SK-N-SH treated with all-trans-retinoic acid at 6 μM for 48 hours (cell line): ENCODE data around the gene LYPD6B.

ENCODE experiments used
- GLIS3 ChIP-seq: fragments of 250-450 bp; sonication (Bioruptor Pico); IDR thresholded peaks from 2 replicates; pipeline ENCODE4 v1.5.0; 2020; ENCODE audit warnings: mild to moderate bottlenecking, moderate library complexity
- OSR1 ChIP-seq: fragments of 250-450 bp; sonication (Bioruptor Pico); IDR thresholded peaks from 2 replicates; pipeline ENCODE4 v1.8.0; 2022; ENCODE audit warnings: moderate library complexity, mild to moderate bottlenecking, inconsistent platforms
- RARB ChIP-seq: fragments of 250-450 bp; sonication (Bioruptor Pico); IDR thresholded peaks from 2 replicates; pipeline ENCODE4 v1.8.0; 2021; ENCODE audit warnings: mild to moderate bottlenecking, moderate library complexity
- ZC3H10 ChIP-seq: fragments of 250-450 bp; sonication (Bioruptor Pico); IDR thresholded peaks from 2 replicates; pipeline ENCODE4 v1.5.1; 2021; ENCODE audit warnings: mild to moderate bottlenecking, moderate library complexity
- ZNF565 ChIP-seq: fragments of 450-650 bp; formaldehyde crosslinking; conservative IDR thresholded peaks from 2 replicates; pipeline ENCODE4 v1.5.0; 2020; ENCODE audit warnings: low read depth, mild to moderate bottlenecking, moderate library complexity
- TF ChIP-seq, protein P1 (sequence below): fragments of 250-450 bp; sonication (Bioruptor Pico); IDR thresholded peaks from 2 replicates; pipeline ENCODE4 v1.8.0; 2020; ENCODE audit warnings: mild to moderate bottlenecking, moderate library complexity, borderline replicate concordance

DNA sequence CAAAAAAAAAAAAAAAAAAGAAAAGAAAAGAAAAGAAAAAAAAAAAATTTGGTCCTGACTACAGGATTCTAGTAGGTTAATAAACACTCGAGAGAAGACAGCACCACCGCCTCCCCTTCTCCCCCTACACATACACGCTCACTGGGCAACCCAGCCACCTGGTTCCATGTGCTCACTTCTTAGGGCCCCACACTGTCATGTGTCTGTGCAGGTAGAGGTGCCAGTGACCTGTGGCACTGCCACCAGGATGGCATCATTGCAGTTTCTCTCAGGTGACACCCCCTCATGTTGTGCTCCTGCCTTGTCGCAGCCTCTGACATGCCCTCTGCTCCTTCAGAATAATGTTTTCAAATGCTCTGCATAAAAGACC lies 39.7 kb upstream of the LYPD6B start:
- TF ChIP-seq ZC3H10 (CRISPR knock-in tag) (no peak), GLIS3 (no peak), ZNF565 (no peak), OSR1 (CRISPR knock-in tag) (no peak), RARB (CRISPR knock-in tag) (no peak)
- TF ChIP-seq, protein P1, sequence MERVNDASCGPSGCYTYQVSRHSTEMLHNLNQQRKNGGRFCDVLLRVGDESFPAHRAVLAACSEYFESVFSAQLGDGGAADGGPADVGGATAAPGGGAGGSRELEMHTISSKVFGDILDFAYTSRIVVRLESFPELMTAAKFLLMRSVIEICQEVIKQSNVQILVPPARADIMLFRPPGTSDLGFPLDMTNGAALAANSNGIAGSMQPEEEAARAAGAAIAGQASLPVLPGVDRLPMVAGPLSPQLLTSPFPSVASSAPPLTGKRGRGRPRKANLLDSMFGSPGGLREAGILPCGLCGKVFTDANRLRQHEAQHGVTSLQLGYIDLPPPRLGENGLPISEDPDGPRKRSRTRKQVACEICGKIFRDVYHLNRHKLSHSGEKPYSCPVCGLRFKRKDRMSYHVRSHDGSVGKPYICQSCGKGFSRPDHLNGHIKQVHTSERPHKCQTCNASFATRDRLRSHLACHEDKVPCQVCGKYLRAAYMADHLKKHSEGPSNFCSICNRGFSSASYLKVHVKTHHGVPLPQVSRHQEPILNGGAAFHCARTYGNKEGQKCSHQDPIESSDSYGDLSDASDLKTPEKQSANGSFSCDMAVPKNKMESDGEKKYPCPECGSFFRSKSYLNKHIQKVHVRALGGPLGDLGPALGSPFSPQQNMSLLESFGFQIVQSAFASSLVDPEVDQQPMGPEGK, result no peak
